HEK293T (cell line): ENCODE results near the gene ZNF280A.

Experiments
- CTBP1 ChIP-seq: fragments of 450-650 bp; IDR thresholded peaks from 2 replicates; pipeline ENCODE4 v1.6.1; 2016; ENCODE audit warnings: borderline replicate concordance
- FOXA1 ChIP-seq: fragments of 450-650 bp; IDR thresholded peaks from 2 replicates; pipeline ENCODE4 v1.6.1; 2016; ENCODE audit warnings: mild to moderate bottlenecking
- FOXK2 ChIP-seq: fragments of 450-650 bp; IDR thresholded peaks from 2 replicates; pipeline ENCODE4 v1.6.1; 2016; ENCODE audit warnings: mild to moderate bottlenecking
- FOXM1 ChIP-seq: fragments of 450-650 bp; IDR thresholded peaks from 2 replicates; pipeline ENCODE4 v1.6.1; 2017; ENCODE audit warnings: mild to moderate bottlenecking, borderline replicate concordance
- NFRKB ChIP-seq: fragments of 450-650 bp; IDR thresholded peaks from 2 replicates; pipeline ENCODE4 v1.6.1; 2016; ENCODE audit warnings: mild to moderate bottlenecking, moderate library complexity
- SUZ12 ChIP-seq: fragments of 450-650 bp; IDR thresholded peaks from 2 replicates; pipeline ENCODE4 v1.6.1; 2016; ENCODE audit warnings: mild to moderate bottlenecking
- ZNF384 ChIP-seq: fragments of 450-650 bp; IDR thresholded peaks from 2 replicates; pipeline ENCODE4 v1.6.1; 2016
- TF ChIP-seq, protein P1 (sequence below): fragments of 450-650 bp; IDR thresholded peaks from 2 replicates; pipeline ENCODE4 v1.6.1; 2016

DNA sequence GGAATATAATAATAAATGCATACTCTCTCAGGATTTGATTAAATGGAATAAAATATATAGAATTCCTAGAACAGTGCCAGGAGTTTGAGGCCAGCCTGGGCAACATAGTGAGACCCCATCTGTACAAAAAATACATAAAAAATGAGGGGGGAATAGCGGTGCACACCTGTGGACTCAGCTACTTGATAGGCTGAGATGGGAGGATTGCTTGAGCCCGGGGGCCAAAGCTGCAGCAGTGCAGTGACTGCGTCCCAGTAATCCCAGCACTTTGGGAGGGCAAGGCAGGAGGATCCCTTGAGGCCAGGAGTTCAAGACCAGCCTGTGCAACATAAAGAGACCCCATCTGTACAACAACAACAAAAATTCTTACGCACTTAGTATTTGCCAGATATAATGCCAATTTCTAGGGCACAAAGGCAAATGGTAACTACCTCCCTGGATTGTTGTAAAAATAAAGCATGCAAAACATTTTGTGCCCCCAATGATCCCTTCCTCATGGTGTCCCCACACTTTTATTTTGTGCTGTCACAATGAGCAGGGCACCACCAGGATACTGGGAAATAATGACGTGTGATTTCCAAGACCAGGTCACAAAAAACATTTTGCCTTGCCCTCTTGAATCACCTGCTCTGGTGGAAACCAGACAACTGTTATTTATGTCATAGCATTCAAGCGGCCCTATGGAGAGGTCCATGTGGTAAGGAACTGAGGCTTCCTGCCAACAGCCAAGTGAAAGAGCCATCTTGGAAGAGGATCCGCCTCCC lies 18.3 kb upstream of the ZNF280A start:
- TF ChIP-seq FOXM1 (no peak), CTBP1 (no peak), SUZ12 (no peak), ZNF384 (no peak), FOXA1 (no peak), FOXK2 (no peak), NFRKB (no peak)
- TF ChIP-seq, protein P1, sequence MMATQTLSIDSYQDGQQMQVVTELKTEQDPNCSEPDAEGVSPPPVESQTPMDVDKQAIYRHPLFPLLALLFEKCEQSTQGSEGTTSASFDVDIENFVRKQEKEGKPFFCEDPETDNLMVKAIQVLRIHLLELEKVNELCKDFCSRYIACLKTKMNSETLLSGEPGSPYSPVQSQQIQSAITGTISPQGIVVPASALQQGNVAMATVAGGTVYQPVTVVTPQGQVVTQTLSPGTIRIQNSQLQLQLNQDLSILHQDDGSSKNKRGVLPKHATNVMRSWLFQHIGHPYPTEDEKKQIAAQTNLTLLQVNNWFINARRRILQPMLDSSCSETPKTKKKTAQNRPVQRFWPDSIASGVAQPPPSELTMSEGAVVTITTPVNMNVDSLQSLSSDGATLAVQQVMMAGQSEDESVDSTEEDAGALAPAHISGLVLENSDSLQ: no peak
